Measurements from ENCODE around the gene FOS. TPM values are rescaled to one million over a fixed set of nuclear protein-coding genes. Genes with fewer than 3 reads are reported as not detected.

Gene FOS
- total and polyA plus RNA-seq, 2 of the 13 experiments (the other 11 are each of a cell fraction or from before 2014, with no cell fraction given): 15.9 to 24.2 TPM

GRCh38 chr14:75293920-75294648 lies 15.5 kb downstream of the FOS start (continued):
- TF ChIP-seq ZNF687 (CRISPR knock-in tag; IDR thresholded peaks at IDR 0.05) (peak; percentile 94), ZNF674 (CRISPR knock-in tag; IDR thresholded peaks at IDR 0.05; ENCODE audit: low read depth) (no peak), ATF3 (CRISPR knock-in tag; IDR thresholded peaks at IDR 0.05) (no peak), ZMYM2 (CRISPR knock-in tag; IDR thresholded peaks at IDR 0.05) (0 out of 2 replicates have a peak, but pooled peaks have one; percentile 35), ZNF605 (CRISPR knock-in tag; IDR thresholded peaks at IDR 0.05) (peak; percentile 71; the same call in 1 of the 2 replicates), ZMYM3 (CRISPR knock-in tag; IDR thresholded peaks at IDR 0.05) (0 out of 2 replicates have a peak, but pooled peaks have one; percentile 35), MBD4 (IDR thresholded peaks at IDR 0.05; ENCODE audit: borderline replicate concordance, low read length) (no peak), REXO4 (CRISPR knock-in tag; IDR thresholded peaks at IDR 0.05; ENCODE audit: borderline replicate concordance) (no peak), CENPX (CRISPR knock-in tag; IDR thresholded peaks at IDR 0.05) (no peak), SRSF9 (IDR thresholded peaks at IDR 0.05; ENCODE audit: borderline replicate concordance, insufficient read depth, low read depth, low read length, poor library complexity, severe bottlenecking) (no peak), TFDP2 (CRISPR knock-in tag; IDR thresholded peaks at IDR 0.05) (no peak; the same call in 1 of the 2 replicates), BRD4 (CRISPR knock-in tag; IDR thresholded peaks at IDR 0.05) (peak; percentile 65), NR2C2 (CRISPR knock-in tag; IDR thresholded peaks at IDR 0.05; ENCODE audit: borderline replicate concordance) (peak; percentile 38; the same call in 1 of the 2 replicates), SAFB2 (CRISPR knock-in tag; IDR thresholded peaks at IDR 0.05; ENCODE audit: borderline replicate concordance, low read depth) (0 out of 2 replicates have a peak, but pooled peaks have one; percentile 30), TEF (CRISPR knock-in tag; IDR thresholded peaks at IDR 0.05) (no peak), ZNF784 (CRISPR knock-in tag; IDR thresholded peaks at IDR 0.05; ENCODE audit: borderline replicate concordance) (no peak; the same call in 1 of the 2 replicates), RARG (CRISPR knock-in tag; IDR thresholded peaks at IDR 0.05; ENCODE audit: low read depth) (no peak), ZNF546 (CRISPR knock-in tag; conservative IDR thresholded peaks at IDR 0.05) (peak; percentile 90), GTF3A (CRISPR knock-in tag; conservative IDR thresholded peaks at IDR 0.05) (no peak), ZNF883 (CRISPR knock-in tag; IDR thresholded peaks at IDR 0.05; ENCODE audit: not compliant biosample characterization) (peak; percentile 71)
